ENCODE data around the gene RAB7B. TPM values are rescaled to one million over a fixed set of nuclear protein-coding genes. Genes with fewer than 3 reads are reported as not detected.

Gene RAB7B
- total RNA-seq, 1 experiment from 2014 or later, result 0.22 TPM

GRCh38 chr1:205930195-205930577, 73.0 kb downstream of the RAB7B start:
- RAD21 ChIA-PET (ENCODE audit: low non-redundant PET in 1 of 2, low total read pairs in 2 of 2, uncharacterized antibody in 2 of 2, unreplicated experiment in 2 of 2), result no interaction called here
- 0 out of 2 replicates have a peak, but pooled peaks cover 3% of the 10 kb centered on the region for H3K27me3 ChIP-seq (ENCODE audit: insufficient read depth, low read length)

More at GRCh38 chr1:205930195-205930577, 73.0 kb downstream of the RAB7B start:
- CTCF ChIA-PET, result interaction anchor here (0.9 kb wide), 1 partner anchor 47 kb away, joined by 6 read pairs; no protein-coding TSS in a partner anchor
- no peak overlapping the region for H3K4me2 ChIP-seq (ENCODE audit: low read length)
- ATAC-seq (no peak), DNase-seq (ENCODE audit: low read depth, low spot score) (no peak)
- H3K4me1 ChIP-seq (ENCODE audit: control insufficient read depth in 1 of 2, insufficient read depth in 2 of 2, low read length in 2 of 2), result peaks cover 0 to 12% of the 10 kb centered on the region in 2 experiments; a peak in 2 of 4 replicates
- intact Hi-C loops (cut with micrococcal nuclease), result no loop called here
- H3K9ac ChIP-seq (ENCODE audit: low read length), result no peak overlapping the region
- no peaks in the 10 kb centered on the region for H4K20me1 ChIP-seq (ENCODE audit: insufficient read depth)
- no peak overlapping the region for H2AFZ ChIP-seq (ENCODE audit: low read depth, low read length, poor library complexity, severe bottlenecking)
- H3K9me2 ChIP-seq (ENCODE audit: insufficient read depth), result no peaks in the 10 kb centered on the region
- TF ChIP-seq ELF1 (IDR thresholded peaks at IDR 0.05; ENCODE audit: borderline replicate concordance, low read depth), result no peak
- TF ChIP-seq POLR2AphosphoS5 (IDR thresholded peaks at IDR 0.05; ENCODE audit: low read depth, low read length), result no peak
- no peak for TF ChIP-seq REST (IDR thresholded peaks at IDR 0.05; ENCODE audit: low read depth)
- TF ChIP-seq ZFX (IDR thresholded peaks at IDR 0.05), result no peak
- no peak for TF ChIP-seq SRF (IDR thresholded peaks at IDR 0.05; ENCODE audit: low read depth)
- TF ChIP-seq ZNF274 (IDR thresholded peaks at IDR 0.05; ENCODE audit: low read depth, low read length), result no peak
- no peak for TF ChIP-seq EZH2phosphoT487 (IDR thresholded peaks at IDR 0.05; ENCODE audit: borderline replicate concordance)
- no peak for TF ChIP-seq JUND (IDR thresholded peaks at IDR 0.05)
- no peak for TF ChIP-seq MAX (IDR thresholded peaks at IDR 0.05)
- TF ChIP-seq FOSL1 (IDR thresholded peaks at IDR 0.05; ENCODE audit: low read depth), result no peak
- TF ChIP-seq YY1 (IDR thresholded peaks at IDR 0.05; ENCODE audit: extremely low read depth, insufficient replicate concordance, low read depth, low read length), result no peak
- TF ChIP-seq, protein P1, sequence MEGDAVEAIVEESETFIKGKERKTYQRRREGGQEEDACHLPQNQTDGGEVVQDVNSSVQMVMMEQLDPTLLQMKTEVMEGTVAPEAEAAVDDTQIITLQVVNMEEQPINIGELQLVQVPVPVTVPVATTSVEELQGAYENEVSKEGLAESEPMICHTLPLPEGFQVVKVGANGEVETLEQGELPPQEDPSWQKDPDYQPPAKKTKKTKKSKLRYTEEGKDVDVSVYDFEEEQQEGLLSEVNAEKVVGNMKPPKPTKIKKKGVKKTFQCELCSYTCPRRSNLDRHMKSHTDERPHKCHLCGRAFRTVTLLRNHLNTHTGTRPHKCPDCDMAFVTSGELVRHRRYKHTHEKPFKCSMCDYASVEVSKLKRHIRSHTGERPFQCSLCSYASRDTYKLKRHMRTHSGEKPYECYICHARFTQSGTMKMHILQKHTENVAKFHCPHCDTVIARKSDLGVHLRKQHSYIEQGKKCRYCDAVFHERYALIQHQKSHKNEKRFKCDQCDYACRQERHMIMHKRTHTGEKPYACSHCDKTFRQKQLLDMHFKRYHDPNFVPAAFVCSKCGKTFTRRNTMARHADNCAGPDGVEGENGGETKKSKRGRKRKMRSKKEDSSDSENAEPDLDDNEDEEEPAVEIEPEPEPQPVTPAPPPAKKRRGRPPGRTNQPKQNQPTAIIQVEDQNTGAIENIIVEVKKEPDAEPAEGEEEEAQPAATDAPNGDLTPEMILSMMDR (IDR thresholded peaks at IDR 0.05 in 2 of 3, conservative IDR thresholded peaks at IDR 0.05 in 1 of 3; ENCODE audit: borderline replicate concordance in 1 of 3, insufficient read depth in 1 of 3, low read depth in 2 of 3, low read length in 2 of 3), result no peak
- TF ChIP-seq RAD21 (IDR thresholded peaks at IDR 0.05; ENCODE audit: low read depth), result no peak
- no peak for TF ChIP-seq CEBPB (IDR thresholded peaks at IDR 0.05; ENCODE audit: low read depth)
- TF ChIP-seq POLR2A (IDR thresholded peaks at IDR 0.05; ENCODE audit: borderline replicate concordance, extremely low read depth, insufficient read depth, insufficient read length), result no peak
- TF ChIP-seq TCF7L2 (IDR thresholded peaks at IDR 0.05; ENCODE audit: borderline replicate concordance, extremely low read depth, insufficient read depth, insufficient read length), result no peak
- TF ChIP-seq, protein P2, sequence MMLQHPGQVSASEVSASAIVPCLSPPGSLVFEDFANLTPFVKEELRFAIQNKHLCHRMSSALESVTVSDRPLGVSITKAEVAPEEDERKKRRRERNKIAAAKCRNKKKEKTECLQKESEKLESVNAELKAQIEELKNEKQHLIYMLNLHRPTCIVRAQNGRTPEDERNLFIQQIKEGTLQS (IDR thresholded peaks at IDR 0.05), result no peak
- no peaks in the 10 kb centered on the region for H3K79me2 ChIP-seq (ENCODE audit: insufficient read depth, low read length)
- H3K4me3 ChIP-seq (replicated peaks in 1 of 2; ENCODE audit: low read depth in 1 of 2, low read length in 2 of 2), result no peak overlapping the region
- BruUV-seq (replicated peaks), result no TSS peak
- no peaks in the 10 kb centered on the region for H3K36me3 ChIP-seq (ENCODE audit: control insufficient read depth in 1 of 2, insufficient read depth in 2 of 2, low read length in 2 of 2)
- H3K27ac ChIP-seq (ENCODE audit: low read depth, low read length), result no peak overlapping the region
- POLR2A ChIA-PET, result no interaction called here
- no peaks in the 10 kb centered on the region for H3K9me3 ChIP-seq (ENCODE audit: control insufficient read depth in 1 of 2, insufficient read depth in 1 of 2, low read depth in 1 of 2, low read length in 2 of 2)
